ENCODE results near the gene BTG3.

The BTG3 gene

GRCh38 chr21:17585875-17586450 lies 26.7 kb downstream of the BTG3 start:
- no peak for DNase-seq (ENCODE audit: low read depth)

- no peak for DNase-seq (ENCODE audit: low read depth)
Measured at GRCh38 chr21:17583898-17584297, 28.8 kb downstream of the BTG3 start.

- DNase-seq (ENCODE audit: low read depth), result no peak
Measured at GRCh38 chr21:17580319-17580718, 32.4 kb downstream of the BTG3 start.

GRCh38 chr21:17578876-17579275 lies 33.8 kb downstream of the BTG3 start:
- DNase-seq (ENCODE audit: low read depth), result no peak

- DNase-seq (ENCODE audit: low read depth), result no peak
Measured at GRCh38 chr21:17578162-17578561, 34.5 kb downstream of the BTG3 start.

- DNase-seq (ENCODE audit: low read depth), result no peak
Measured at GRCh38 chr21:17577701-17578100, 35.0 kb downstream of the BTG3 start.

GRCh38 chr21:17576080-17576835 lies 36.4 kb downstream of the BTG3 start:
- no peak for DNase-seq (ENCODE audit: low read depth)

- no peak for DNase-seq (ENCODE audit: low read depth)
Measured at GRCh38 chr21:17575076-17575475, 37.6 kb downstream of the BTG3 start.

GRCh38 chr21:17572431-17572830 lies 40.3 kb downstream of the BTG3 start:
- no peak for DNase-seq (ENCODE audit: low read depth)

GRCh38 chr21:17570786-17571185 lies 41.9 kb downstream of the BTG3 start:
- no peak for DNase-seq (ENCODE audit: low read depth)

GRCh38 chr21:17560377-17561025 lies 52.2 kb downstream of the BTG3 start:
- no peak for DNase-seq (ENCODE audit: low read depth)

- no peak for DNase-seq (ENCODE audit: low read depth)
Measured at GRCh38 chr21:17554679-17555465, 57.8 kb downstream of the BTG3 start.

GRCh38 chr21:17554120-17554519 lies 58.6 kb downstream of the BTG3 start:
- no peak for DNase-seq (ENCODE audit: low read depth)

GRCh38 chr21:17552410-17552809 lies 60.3 kb downstream of the BTG3 start:
- DNase-seq (ENCODE audit: low read depth), result no peak

- no peak for DNase-seq (ENCODE audit: low read depth)
Measured at GRCh38 chr21:17550671-17551308, 61.9 kb downstream of the BTG3 start.

- DNase-seq (ENCODE audit: low read depth), result no peak
Measured at GRCh38 chr21:17548262-17548661, 64.4 kb downstream of the BTG3 start.

- DNase-seq (ENCODE audit: low read depth), result no peak
Measured at GRCh38 chr21:17545007-17545406, 67.7 kb downstream of the BTG3 start.

Measured in activated T-cell treated with anti-CD3 and anti-CD28 coated beads for 48 hours (primary cell).